Measurements from ENCODE around the gene CLIP1. TPM values are rescaled to one million over a fixed set of nuclear protein-coding genes. Genes with fewer than 3 reads are reported as not detected.

The CLIP1 gene
- total and polyA plus RNA-seq, 2 of the 8 experiments (the other 6 are each of a cell fraction or from before 2014, with no cell fraction given): 19.0 to 27.6 TPM

DNA sequence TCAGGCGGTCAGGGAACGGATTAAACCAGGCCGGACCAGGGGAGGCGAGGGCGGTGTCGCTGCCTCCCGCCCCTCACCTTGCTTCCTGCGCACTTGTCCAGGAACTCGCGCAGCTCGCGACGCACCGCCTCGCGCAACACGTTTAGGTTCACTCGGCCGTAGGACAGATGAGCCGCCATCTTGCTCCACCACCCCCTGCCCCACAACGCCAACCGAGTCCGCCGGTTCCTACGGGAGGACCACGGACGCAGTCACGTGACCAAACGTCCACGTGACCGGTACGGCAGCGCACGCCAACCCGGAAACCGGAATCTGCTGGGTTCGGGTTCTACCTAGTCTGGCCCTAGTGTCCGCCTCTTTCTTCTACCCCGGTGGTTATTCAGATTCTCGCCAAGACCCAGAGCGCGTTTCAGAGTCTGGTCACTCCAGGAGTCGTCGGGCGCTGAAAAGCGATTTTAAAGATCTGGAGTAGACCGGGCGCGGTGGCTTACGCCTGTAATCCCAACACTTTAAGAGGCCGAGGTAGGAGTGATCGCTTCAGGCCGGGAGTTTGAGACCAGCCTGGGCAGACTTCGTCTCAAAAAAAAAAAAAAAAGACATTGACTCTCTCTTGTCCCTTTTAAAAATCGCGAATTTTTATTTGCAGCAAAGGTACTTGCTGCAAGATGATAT is 156.1 kb downstream of the CLIP1 start, which contains the start of gene VPS33A (continued):
- TF ChIP-seq, protein P1, sequence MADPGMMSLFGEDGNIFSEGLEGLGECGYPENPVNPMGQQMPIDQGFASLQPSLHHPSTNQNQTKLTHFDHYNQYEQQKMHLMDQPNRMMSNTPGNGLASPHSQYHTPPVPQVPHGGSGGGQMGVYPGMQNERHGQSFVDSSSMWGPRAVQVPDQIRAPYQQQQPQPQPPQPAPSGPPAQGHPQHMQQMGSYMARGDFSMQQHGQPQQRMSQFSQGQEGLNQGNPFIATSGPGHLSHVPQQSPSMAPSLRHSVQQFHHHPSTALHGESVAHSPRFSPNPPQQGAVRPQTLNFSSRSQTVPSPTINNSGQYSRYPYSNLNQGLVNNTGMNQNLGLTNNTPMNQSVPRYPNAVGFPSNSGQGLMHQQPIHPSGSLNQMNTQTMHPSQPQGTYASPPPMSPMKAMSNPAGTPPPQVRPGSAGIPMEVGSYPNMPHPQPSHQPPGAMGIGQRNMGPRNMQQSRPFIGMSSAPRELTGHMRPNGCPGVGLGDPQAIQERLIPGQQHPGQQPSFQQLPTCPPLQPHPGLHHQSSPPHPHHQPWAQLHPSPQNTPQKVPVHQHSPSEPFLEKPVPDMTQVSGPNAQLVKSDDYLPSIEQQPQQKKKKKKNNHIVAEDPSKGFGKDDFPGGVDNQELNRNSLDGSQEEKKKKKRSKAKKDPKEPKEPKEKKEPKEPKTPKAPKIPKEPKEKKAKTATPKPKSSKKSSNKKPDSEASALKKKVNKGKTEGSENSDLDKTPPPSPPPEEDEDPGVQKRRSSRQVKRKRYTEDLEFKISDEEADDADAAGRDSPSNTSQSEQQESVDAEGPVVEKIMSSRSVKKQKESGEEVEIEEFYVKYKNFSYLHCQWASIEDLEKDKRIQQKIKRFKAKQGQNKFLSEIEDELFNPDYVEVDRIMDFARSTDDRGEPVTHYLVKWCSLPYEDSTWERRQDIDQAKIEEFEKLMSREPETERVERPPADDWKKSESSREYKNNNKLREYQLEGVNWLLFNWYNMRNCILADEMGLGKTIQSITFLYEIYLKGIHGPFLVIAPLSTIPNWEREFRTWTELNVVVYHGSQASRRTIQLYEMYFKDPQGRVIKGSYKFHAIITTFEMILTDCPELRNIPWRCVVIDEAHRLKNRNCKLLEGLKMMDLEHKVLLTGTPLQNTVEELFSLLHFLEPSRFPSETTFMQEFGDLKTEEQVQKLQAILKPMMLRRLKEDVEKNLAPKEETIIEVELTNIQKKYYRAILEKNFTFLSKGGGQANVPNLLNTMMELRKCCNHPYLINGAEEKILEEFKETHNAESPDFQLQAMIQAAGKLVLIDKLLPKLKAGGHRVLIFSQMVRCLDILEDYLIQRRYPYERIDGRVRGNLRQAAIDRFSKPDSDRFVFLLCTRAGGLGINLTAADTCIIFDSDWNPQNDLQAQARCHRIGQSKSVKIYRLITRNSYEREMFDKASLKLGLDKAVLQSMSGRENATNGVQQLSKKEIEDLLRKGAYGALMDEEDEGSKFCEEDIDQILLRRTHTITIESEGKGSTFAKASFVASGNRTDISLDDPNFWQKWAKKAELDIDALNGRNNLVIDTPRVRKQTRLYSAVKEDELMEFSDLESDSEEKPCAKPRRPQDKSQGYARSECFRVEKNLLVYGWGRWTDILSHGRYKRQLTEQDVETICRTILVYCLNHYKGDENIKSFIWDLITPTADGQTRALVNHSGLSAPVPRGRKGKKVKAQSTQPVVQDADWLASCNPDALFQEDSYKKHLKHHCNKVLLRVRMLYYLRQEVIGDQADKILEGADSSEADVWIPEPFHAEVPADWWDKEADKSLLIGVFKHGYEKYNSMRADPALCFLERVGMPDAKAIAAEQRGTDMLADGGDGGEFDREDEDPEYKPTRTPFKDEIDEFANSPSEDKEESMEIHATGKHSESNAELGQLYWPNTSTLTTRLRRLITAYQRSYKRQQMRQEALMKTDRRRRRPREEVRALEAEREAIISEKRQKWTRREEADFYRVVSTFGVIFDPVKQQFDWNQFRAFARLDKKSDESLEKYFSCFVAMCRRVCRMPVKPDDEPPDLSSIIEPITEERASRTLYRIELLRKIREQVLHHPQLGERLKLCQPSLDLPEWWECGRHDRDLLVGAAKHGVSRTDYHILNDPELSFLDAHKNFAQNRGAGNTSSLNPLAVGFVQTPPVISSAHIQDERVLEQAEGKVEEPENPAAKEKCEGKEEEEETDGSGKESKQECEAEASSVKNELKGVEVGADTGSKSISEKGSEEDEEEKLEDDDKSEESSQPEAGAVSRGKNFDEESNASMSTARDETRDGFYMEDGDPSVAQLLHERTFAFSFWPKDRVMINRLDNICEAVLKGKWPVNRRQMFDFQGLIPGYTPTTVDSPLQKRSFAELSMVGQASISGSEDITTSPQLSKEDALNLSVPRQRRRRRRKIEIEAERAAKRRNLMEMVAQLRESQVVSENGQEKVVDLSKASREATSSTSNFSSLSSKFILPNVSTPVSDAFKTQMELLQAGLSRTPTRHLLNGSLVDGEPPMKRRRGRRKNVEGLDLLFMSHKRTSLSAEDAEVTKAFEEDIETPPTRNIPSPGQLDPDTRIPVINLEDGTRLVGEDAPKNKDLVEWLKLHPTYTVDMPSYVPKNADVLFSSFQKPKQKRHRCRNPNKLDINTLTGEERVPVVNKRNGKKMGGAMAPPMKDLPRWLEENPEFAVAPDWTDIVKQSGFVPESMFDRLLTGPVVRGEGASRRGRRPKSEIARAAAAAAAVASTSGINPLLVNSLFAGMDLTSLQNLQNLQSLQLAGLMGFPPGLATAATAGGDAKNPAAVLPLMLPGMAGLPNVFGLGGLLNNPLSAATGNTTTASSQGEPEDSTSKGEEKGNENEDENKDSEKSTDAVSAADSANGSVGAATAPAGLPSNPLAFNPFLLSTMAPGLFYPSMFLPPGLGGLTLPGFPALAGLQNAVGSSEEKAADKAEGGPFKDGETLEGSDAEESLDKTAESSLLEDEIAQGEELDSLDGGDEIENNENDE (IDR thresholded peaks at IDR 0.05; ENCODE audit: insufficient replicate concordance, low read length): no peak
- TF ChIP-seq EP300 (IDR thresholded peaks at IDR 0.05; ENCODE audit: borderline replicate concordance in 1 of 2, low read depth in 2 of 2, low read length in 2 of 2) (peak in 1 of 2 experiments; percentile 70; a peak in 1 of 3 replicates), SRF (IDR thresholded peaks at IDR 0.05; ENCODE audit: low read depth, low read length) (no peak), YY1 (IDR thresholded peaks at IDR 0.05; ENCODE audit: low read depth, low read length) (peak; percentile 93), SAP30 (IDR thresholded peaks at IDR 0.05; ENCODE audit: insufficient read depth, insufficient replicate concordance, low read length) (peak; percentile 99), SIRT6 (IDR thresholded peaks at IDR 0.05; ENCODE audit: low read length) (no peak), CBX5 (IDR thresholded peaks at IDR 0.05; ENCODE audit: low read depth, low read length) (no peak), NANOG (IDR thresholded peaks at IDR 0.05; ENCODE audit: insufficient read depth, low read depth, low read length, poor library complexity, severe bottlenecking) (peak; percentile 78), CREB1 (IDR thresholded peaks at IDR 0.05) (peak; percentile 79)
- TF ChIP-seq, protein P2, sequence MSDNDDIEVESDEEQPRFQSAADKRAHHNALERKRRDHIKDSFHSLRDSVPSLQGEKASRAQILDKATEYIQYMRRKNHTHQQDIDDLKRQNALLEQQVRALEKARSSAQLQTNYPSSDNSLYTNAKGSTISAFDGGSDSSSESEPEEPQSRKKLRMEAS (IDR thresholded peaks at IDR 0.05): peak; percentile 96

Data from H1 (cell line).